ENCODE measurements around the gene COL18A1.
A peak's percentile ranks its signal among the peaks of the same experiment; 100 is the strongest.
"Not testable (repeated sequence)": the region's sequence is repeated elsewhere in the genome, so short reads cannot be mapped to it uniquely, and the experiment has no call there.

The COL18A1 gene

GRCh38 chr21:45367402-45368351, 37.3 kb upstream of the COL18A1 start:
- no peak for DNase-seq (ENCODE audit: low read depth)

GRCh38 chr21:45369018-45369417, 35.9 kb upstream of the COL18A1 start:
- DNase-seq (ENCODE audit: low read depth) = not testable (repeated sequence)

GRCh38 chr21:45370575-45370974, 34.4 kb upstream of the COL18A1 start:
- no peak for DNase-seq (ENCODE audit: low read depth)

GRCh38 chr21:45371081-45371480, 33.9 kb upstream of the COL18A1 start:
- no peak for DNase-seq (ENCODE audit: low read depth)

- no peak for DNase-seq (ENCODE audit: low read depth)
Measured at GRCh38 chr21:45371655-45372054, 33.3 kb upstream of the COL18A1 start.

- DNase-seq (ENCODE audit: low read depth) = no peak
Measured at GRCh38 chr21:45372732-45373355, 32.1 kb upstream of the COL18A1 start.

- no peak for DNase-seq (ENCODE audit: low read depth)
Measured at GRCh38 chr21:45373991-45374816, 30.8 kb upstream of the COL18A1 start.

GRCh38 chr21:45374826-45375455, 30.0 kb upstream of the COL18A1 start:
- no peak for DNase-seq (ENCODE audit: low read depth)

- DNase-seq (ENCODE audit: low read depth) = peak; percentile 60
Measured at GRCh38 chr21:45376459-45377324, 28.3 kb upstream of the COL18A1 start.

- no peak for DNase-seq (ENCODE audit: low read depth)
Measured at GRCh38 chr21:45377325-45377709, 27.6 kb upstream of the COL18A1 start.

- DNase-seq (ENCODE audit: low read depth) = no peak
Measured at GRCh38 chr21:45377866-45378257, 27.1 kb upstream of the COL18A1 start.

GRCh38 chr21:45378258-45378966, 26.6 kb upstream of the COL18A1 start:
- peak; percentile 55 for DNase-seq (ENCODE audit: low read depth)

GRCh38 chr21:45379171-45379900, 25.6 kb upstream of the COL18A1 start:
- DNase-seq (ENCODE audit: low read depth) = no peak

GRCh38 chr21:45379901-45380330, 25.0 kb upstream of the COL18A1 start:
- no peak for DNase-seq (ENCODE audit: low read depth)

- no peak for DNase-seq (ENCODE audit: low read depth)
Measured at GRCh38 chr21:45380566-45380965, 24.4 kb upstream of the COL18A1 start.

- DNase-seq (ENCODE audit: low read depth) = no peak
Measured at GRCh38 chr21:45381036-45381787, 23.8 kb upstream of the COL18A1 start.

- DNase-seq (ENCODE audit: low read depth) = no peak
Measured at GRCh38 chr21:45381865-45382696, 22.9 kb upstream of the COL18A1 start.

GRCh38 chr21:45382697-45382997, 22.3 kb upstream of the COL18A1 start:
- DNase-seq (ENCODE audit: low read depth) = no peak

Measured in GM04504 (cell line).